H1 (cell line): ENCODE measurements around the gene DUSP2. TPM values are rescaled to one million over a fixed set of nuclear protein-coding genes. Genes with fewer than 3 reads are reported as not detected.

Experiments used
- CTCF ChIA-PET: fragments of 300-600 bp; sonication (Branson Sonifier 250); formaldehyde crosslinking; loops from one replicate; lab custom pipeline; 2021; ENCODE audit not compliant: partially characterized antibody; lab: Charles Lee
- POLR2A ChIA-PET: fragments of 300-600 bp; sonication (Branson Sonifier 250); formaldehyde crosslinking; loops from one replicate; lab custom pipeline; 2021; ENCODE audit warnings: inconsistent platforms; ENCODE audit not compliant: partially characterized antibody; lab: Charles Lee
- DNase-seq, 2 experiments: peaks; one replicate each; pipeline versions ENCODE4 v3.0.0 to v3.0.0-alpha.2; 2010 to 2022; ENCODE audit warnings: low spot score in 2 of 2, low read depth in 1 of 2, mixed read lengths in 1 of 2
- FAIRE-seq: peaks from 2 replicates; lab custom pipeline; 2011; peaks lifted over from hg19 to GRCh38; lab: Jason Lieb, UNC
- H2AFZ ChIP-seq: 2 replicates; pipeline ENCODE4 v1.8.1; 2012; ENCODE audit warnings: low read length, inconsistent platforms
- H2AK5ac ChIP-seq: 2 replicates; pipeline ENCODE4 v1.6.1; 2013; ENCODE audit warnings: low read depth, low read length
- H2BK120ac ChIP-seq: replicated peaks from 2 replicates; pipeline ENCODE3; 2013; ENCODE audit warnings: low read depth, low read length, inconsistent platforms
- H2BK12ac ChIP-seq: 2 replicates; pipeline ENCODE4 v1.6.1; 2013; ENCODE audit warnings: low read depth, low read length
- H2BK15ac ChIP-seq: 2 replicates; pipeline ENCODE4 v1.6.1; 2013; ENCODE audit warnings: low read length
- H2BK20ac ChIP-seq: 2 replicates; pipeline ENCODE4 v1.6.1; 2013; ENCODE audit warnings: low read length
- H2BK5ac ChIP-seq: 2 replicates; pipeline ENCODE4 v1.6.1; 2013; ENCODE audit warnings: low read depth, low read length
- H3K14ac ChIP-seq: 2 replicates; pipeline ENCODE4 v1.6.1; 2013; ENCODE audit warnings: inconsistent platforms; ENCODE audit not compliant: insufficient read length
- H3K18ac ChIP-seq: 2 replicates; pipeline ENCODE4 v1.6.1; 2013; ENCODE audit warnings: low read length; ENCODE audit errors: extremely low read depth
- H3K23ac ChIP-seq: 2 replicates; pipeline ENCODE4 v1.6.1; 2013; ENCODE audit warnings: inconsistent platforms; ENCODE audit not compliant: insufficient read length
- H3K23me2 ChIP-seq: 2 replicates; pipeline ENCODE4 v1.6.1; 2013; ENCODE audit warnings: low read depth, low read length
- H3K27ac ChIP-seq: 2 replicates; pipeline ENCODE4 v1.6.1; 2011; ENCODE audit warnings: low read depth, low read length, inconsistent platforms
- H3K27me3 ChIP-seq, 4 experiments: replicated peaks in 1 of 4; 1 replicate in 1 of 4; 2 replicates in 3 of 4; pipeline versions ENCODE4 v1.6.1 to v1.8.1; 2011 to 2013; ENCODE audit warnings: low read length in 3 of 4, mild to moderate bottlenecking in 3 of 4, inconsistent platforms in 2 of 4, mixed read lengths in 2 of 4, moderate library complexity in 1 of 4; ENCODE audit not compliant: control insufficient read depth in 3 of 4, insufficient read depth in 3 of 4; ENCODE audit errors: extremely low read depth in 1 of 4
- H3K36me3 ChIP-seq, 4 experiments: 2 replicates each; pipeline versions ENCODE4 v1.6.1 to v1.8.1; 2011 to 2013; ENCODE audit warnings: mild to moderate bottlenecking in 4 of 4, low read length in 3 of 4, moderate library complexity in 2 of 4, control low read depth in 1 of 4, inconsistent platforms in 1 of 4; ENCODE audit not compliant: insufficient read depth in 4 of 4, control insufficient read depth in 2 of 4
- H3K4ac ChIP-seq: replicated peaks from 2 replicates; pipeline ENCODE3; 2013; ENCODE audit warnings: low read length, low read depth, mixed read lengths, inconsistent platforms; ENCODE audit not compliant: insufficient read length
- H3K4me1 ChIP-seq, 4 experiments: replicated peaks in 1 of 4; 1 replicate in 1 of 4; 2 replicates in 3 of 4; pipeline versions ENCODE4 v1.6.1 to v1.8.1; 2011 to 2013; ENCODE audit warnings: low read length in 3 of 4, inconsistent platforms in 2 of 4, mixed read lengths in 1 of 4; ENCODE audit not compliant: insufficient read depth in 4 of 4, control insufficient read depth in 3 of 4
- H3K4me2 ChIP-seq, 2 experiments: 2 replicates each; pipeline versions ENCODE4 v1.6.1 to v1.8.1; 2011 to 2013; ENCODE audit warnings: low read depth in 2 of 2, low read length in 2 of 2, control low read depth in 1 of 2, inconsistent platforms in 1 of 2, mild to moderate bottlenecking in 1 of 2; ENCODE audit not compliant: insufficient read depth in 1 of 2
- H3K4me3 ChIP-seq, 4 experiments: fragments of 200-600, 300-600 bp in 1 of 4; sonication (generic), shearing (Covaris generic), sonication (Bioruptor Twin) in 1 of 4; 2 replicates each; pipeline versions ENCODE4 v1.5.1 to v1.8.1; 2011 to 2016; ENCODE audit warnings: low read length in 4 of 4, low read depth in 3 of 4, control low read depth in 2 of 4, inconsistent platforms in 2 of 4, mild to moderate bottlenecking in 2 of 4, mixed read lengths in 1 of 4, moderate library complexity in 1 of 4; ENCODE audit not compliant: insufficient read depth in 2 of 4; ENCODE audit errors: extremely low read depth in 1 of 4
- H3K56ac ChIP-seq: replicated peaks from 2 replicates; pipeline ENCODE3; 2013; ENCODE audit warnings: low read depth, mild to moderate bottlenecking, mixed read lengths, low read length, inconsistent platforms; ENCODE audit not compliant: insufficient read length
- H3K79me1 ChIP-seq: 2 replicates; pipeline ENCODE4 v1.6.1; 2013; ENCODE audit warnings: low read depth, low read length, control low read depth
- H3K79me2 ChIP-seq, 2 experiments: 2 replicates each; pipeline versions ENCODE4 v1.6.1 to v1.8.1; 2012 to 2013; ENCODE audit warnings: low read length in 2 of 2, mild to moderate bottlenecking in 2 of 2, inconsistent platforms in 1 of 2; ENCODE audit not compliant: insufficient read depth in 2 of 2, control insufficient read depth in 1 of 2
- H3K9ac ChIP-seq, 4 experiments: replicated peaks in 1 of 4; 1 replicate in 1 of 4; 2 replicates in 3 of 4; pipeline versions ENCODE4 v1.6.1 to v1.8.1; 2011 to 2013; ENCODE audit warnings: low read depth in 3 of 4, low read length in 3 of 4, control low read depth in 2 of 4, mild to moderate bottlenecking in 2 of 4, moderate library complexity in 2 of 4, inconsistent platforms in 1 of 4; ENCODE audit errors: extremely low read depth in 1 of 4
- H3K9me3 ChIP-seq, 2 experiments: 2 replicates each; pipeline versions ENCODE4 v1.6.1 to v1.8.1; 2012 to 2013; ENCODE audit warnings: mild to moderate bottlenecking in 2 of 2, moderate library complexity in 2 of 2, control low read depth in 1 of 2, inconsistent platforms in 1 of 2, low read depth in 1 of 2, low read length in 1 of 2, mixed read lengths in 1 of 2; ENCODE audit not compliant: insufficient read depth in 2 of 2
- H4K20me1 ChIP-seq, 2 experiments: replicated peaks in 1 of 2; 2 replicates each; pipeline versions ENCODE3 to v1.8.1; 2011 to 2013; ENCODE audit warnings: inconsistent platforms in 2 of 2, low read length in 2 of 2, mild to moderate bottlenecking in 1 of 2; ENCODE audit not compliant: insufficient read depth in 2 of 2, control insufficient read depth in 1 of 2
- H4K5ac ChIP-seq: 2 replicates; pipeline ENCODE4 v1.6.1; 2013; ENCODE audit warnings: low read length, low read depth, mixed read lengths, inconsistent platforms; ENCODE audit not compliant: insufficient read length
- H4K8ac ChIP-seq: 2 replicates; pipeline ENCODE4 v1.8.0; 2013; ENCODE audit warnings: mild to moderate bottlenecking, moderate library complexity, low read length, inconsistent platforms; ENCODE audit not compliant: insufficient read depth; ENCODE audit errors: extremely low read depth
- H4K91ac ChIP-seq: replicated peaks from 2 replicates; pipeline ENCODE3; 2013; ENCODE audit warnings: low read length, mixed read lengths, inconsistent platforms; ENCODE audit not compliant: insufficient read length
- BRCA1 ChIP-seq: IDR thresholded peaks from 2 replicates; pipeline ENCODE4 v1.6.1; 2012; ENCODE audit warnings: low read depth, low read length, improper control_type of control experiment
- CHD1 ChIP-seq: IDR thresholded peaks from 2 replicates; pipeline ENCODE4 v1.6.1; 2012; ENCODE audit warnings: low read depth, low read length, improper control_type of control experiment
- CTBP2 ChIP-seq: IDR thresholded peaks from 2 replicates; pipeline ENCODE4 v1.7.0; 2011; ENCODE audit warnings: borderline replicate concordance, mild to moderate bottlenecking, moderate library complexity, mixed read lengths, low read length; ENCODE audit not compliant: insufficient read depth, insufficient read length
- EGR1 ChIP-seq: IDR thresholded peaks from 2 replicates; pipeline ENCODE4 v1.6.1; 2011; ENCODE audit warnings: low read depth, low read length, borderline replicate concordance
- KDM1A ChIP-seq: fragments of 200-600, 300-600 bp; sonication (generic); IDR thresholded peaks from 2 replicates; pipeline ENCODE4 v1.7.1; 2016; ENCODE audit warnings: mild to moderate bottlenecking, low read length, borderline replicate concordance
- POLR2A ChIP-seq, 2 experiments: IDR thresholded peaks; 1 replicate in 1 of 2; 2 replicates in 1 of 2; pipeline ENCODE4 v1.6.1; 2011; ENCODE audit warnings: low read depth in 2 of 2, low read length in 2 of 2, mild to moderate bottlenecking in 2 of 2; ENCODE audit errors: control extremely low read depth in 1 of 2
- WGBS, 2 experiments: shearing (Covaris generic) in 1 of 2; methylation state at CpG; one replicate each; pipeline versions ENCODE4 v1.1.6 to v1.1.7; 2013 to 2015; ENCODE audit warnings: low lambda C conversion rate in 2 of 2, mixed read lengths in 2 of 2, inconsistent platforms in 1 of 2, low coverage in 1 of 2, missing lambda C conversion rate in 1 of 2; ENCODE audit not compliant: insufficient replicate concordance in 2 of 2, insufficient coverage in 1 of 2, insufficient read length in 1 of 2; ENCODE audit errors: extremely low coverage in 1 of 2, missing lambda C conversion rate in 1 of 2; 5-methylcytosine and 5-hydroxymethylcytosine counted together
- polyA plus RNA-seq, 7 experiments: library from polyadenylated mRNA; depleted of rRNA in 3 of 7; stranded (reverse) in 5 of 7; unstranded in 2 of 7; fragments of >200 nt in 5 of 7; fragments of 200-250 nt in 2 of 7; gene quantifications; 1 replicate in 5 of 7; 2 replicates in 1 of 7; 4 replicates in 1 of 7; pipeline versions ENCODE4 v1.2.1 to v1.2.3, GENCODE V29; 2011 to 2013; ENCODE audit warnings: missing spikeins in 2 of 7, mixed read lengths in 2 of 7
- total RNA-seq: library from RNA; stranded (reverse); fragmentation: NEBNext Ultra II Directional; extraction: Animal tissue kit (Norgen Biotek cat#: 25700); gene quantifications from 2 replicates; pipeline ENCODE4 v1.2.1, GENCODE V29; 2021
- TF ChIP-seq, protein P1 (sequence below): IDR thresholded peaks from 2 replicates; pipeline ENCODE4 v1.6.1; 2011; ENCODE audit warnings: low read depth, mild to moderate bottlenecking, low read length; ENCODE audit not compliant: insufficient read depth

The DUSP2 gene
- total and polyA plus RNA-seq, 2 of the 8 experiments (the other 6 are each of a cell fraction or from before 2014, with no cell fraction given) = 10.1 to 10.4 TPM

- H3K4me1 ChIP-seq = peaks cover 3 to 24% (median 10%) of the 10 kb centered on the region in 4 experiments
- H2AFZ ChIP-seq = no peak overlapping the region
- POLR2A ChIA-PET = interaction anchor here (1.3 kb wide), 1 partner anchor 15 kb away, joined by 3 read pairs; no protein-coding TSS in a partner anchor
- H3K14ac ChIP-seq = no peak overlapping the region
- no peak overlapping the region for H3K4ac ChIP-seq
- H4K20me1 ChIP-seq = no peaks in the 10 kb centered on the region
- H3K27ac ChIP-seq = no peak overlapping the region
- CTCF ChIA-PET = interaction anchor here (1.7 to 2.5 kb wide), 3 partner anchors 20 to 71 kb away, joined by 5 to 11 read pairs (median 9); partner anchors contain the start of gene ADRA2B
- H4K5ac ChIP-seq = no peak overlapping the region
- H3K79me2 ChIP-seq = no peaks in the 10 kb centered on the region
- DNase-seq (no peak), FAIRE-seq (no peak)
- no peak overlapping the region for H3K9ac ChIP-seq
- H3K23me2 ChIP-seq = no peaks in the 10 kb centered on the region
- H3K56ac ChIP-seq = no peak overlapping the region
- no peak overlapping the region for H3K23ac ChIP-seq
- H4K91ac ChIP-seq = no peak overlapping the region
- no peak overlapping the region for H3K18ac ChIP-seq
- 0 out of 2 replicates have a peak overlapping the region, but pooled peaks have one; percentile 27 for H2BK12ac ChIP-seq
- no peak overlapping the region for H2BK5ac ChIP-seq
- no peaks in the 10 kb centered on the region; a peak in 1 of 7 replicates for H3K27me3 ChIP-seq
- H3K36me3 ChIP-seq = no peaks in the 10 kb centered on the region
- no peaks in the 10 kb centered on the region for H3K79me1 ChIP-seq
- WGBS, 2 experiments = 88% methylated on average over 4 of the region's 4 CpGs; no CpG with 5 or more reads in 1 of the 2 experiments
- H2BK20ac ChIP-seq = no peak overlapping the region; the same call in 1 of the 2 replicates
- H3K9me3 ChIP-seq = no peaks in the 10 kb centered on the region
- no peak overlapping the region for H4K8ac ChIP-seq
- no peak overlapping the region for H2BK120ac ChIP-seq
- TF ChIP-seq, protein P1, sequence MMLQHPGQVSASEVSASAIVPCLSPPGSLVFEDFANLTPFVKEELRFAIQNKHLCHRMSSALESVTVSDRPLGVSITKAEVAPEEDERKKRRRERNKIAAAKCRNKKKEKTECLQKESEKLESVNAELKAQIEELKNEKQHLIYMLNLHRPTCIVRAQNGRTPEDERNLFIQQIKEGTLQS = no peak
- no peak for TF ChIP-seq EGR1
- no peak for TF ChIP-seq CTBP2
- no peak for TF ChIP-seq KDM1A
- no peak for TF ChIP-seq CHD1
- no peak for TF ChIP-seq BRCA1
- no peak for TF ChIP-seq POLR2A (IDR thresholded peaks at IDR 0.05; ENCODE audit: control extremely low read depth in 1 of 2, low read depth in 2 of 2, low read length in 2 of 2)
- no peak overlapping the region for H3K4me2 ChIP-seq
- no peak overlapping the region for H3K4me3 ChIP-seq
- peak overlapping the region; percentile 88; the same call in 1 of the 2 replicates for H2BK15ac ChIP-seq
- H2AK5ac ChIP-seq = no peak overlapping the region
These were observed 51.7 kb downstream of the DUSP2 start for GRCh38 chr2:96093528-96093927.
